HL-60 (cell line): ENCODE measurements around the gene KRTAP4-6.
"Not testable (repeated sequence)": the region's sequence is repeated elsewhere in the genome, so short reads cannot be mapped to it uniquely, and the experiment has no call there.

Experiments used
- CTCF ChIP-seq: IDR thresholded peaks from one replicate; pipeline ENCODE4 v1.5.1; 2011; ENCODE audit warnings: low read length, control low read depth, inconsistent platforms; ENCODE audit not compliant: insufficient read depth
- GABPA ChIP-seq: IDR thresholded peaks from 2 replicates; pipeline ENCODE4 v1.6.1; 2012; ENCODE audit warnings: low read depth
- POLR2AphosphoS5 ChIP-seq: IDR thresholded peaks from 2 replicates; pipeline ENCODE4 v1.6.1; 2012; ENCODE audit warnings: low read depth
- REST ChIP-seq: IDR thresholded peaks from 2 replicates; pipeline ENCODE4 v1.6.1; 2012; ENCODE audit warnings: low read depth; ENCODE audit not compliant: insufficient replicate concordance
- SPI1 ChIP-seq: IDR thresholded peaks from 2 replicates; pipeline ENCODE4 v1.6.1; 2012; ENCODE audit warnings: low read depth, mild to moderate bottlenecking, borderline replicate concordance

- TF ChIP-seq GABPA, CTCF, REST, POLR2AphosphoS5: not testable (repeated sequence)
- 0 out of 2 replicates have a peak, but pooled peaks have one; percentile 11 for TF ChIP-seq SPI1
These were observed 16.9 kb downstream of the KRTAP4-6 start for GRCh38 chr17:41123292-41123990.
